22Rv1 (cell line): Measurements from ENCODE around the gene GPR89A.

Experiments
- ZFX ChIP-seq: fragments of 450-650 bp; IDR thresholded peaks from 2 replicates; pipeline ENCODE4 v1.6.1; 2017; ENCODE audit warnings: antibody characterized with exemption, borderline replicate concordance
- TF ChIP-seq, protein P1 (sequence below): fragments of 450-650 bp; IDR thresholded peaks from 2 replicates; pipeline ENCODE4 v1.5.1; 2017; ENCODE audit warnings: mild to moderate bottlenecking

DNA sequence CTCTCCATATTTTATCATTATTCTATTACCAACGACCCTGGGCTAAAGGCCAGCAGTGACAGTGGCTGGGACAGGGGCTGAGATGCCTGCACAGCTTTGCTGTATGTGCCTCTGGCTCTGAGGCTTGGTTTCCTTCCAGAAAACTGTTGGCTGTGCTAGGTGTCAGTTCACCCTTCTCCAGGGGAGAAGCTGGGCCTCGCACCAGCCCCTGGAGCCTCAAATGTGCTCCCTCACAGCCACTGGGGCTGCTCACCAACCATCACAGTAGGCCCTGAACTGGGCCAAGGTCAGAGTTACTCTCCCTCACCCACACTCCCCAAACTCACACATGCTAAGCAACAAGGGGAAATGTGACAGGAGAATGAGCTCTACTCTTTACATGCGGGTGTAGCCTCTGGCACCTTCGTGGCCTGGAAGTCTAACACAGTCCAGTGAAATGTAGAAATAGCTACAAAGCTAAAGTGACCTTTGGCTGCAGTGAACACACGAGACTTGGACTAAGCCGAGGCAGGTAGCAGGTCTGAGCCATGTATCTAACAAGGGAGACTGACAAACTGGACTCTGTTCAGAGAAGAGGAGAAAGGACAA lies 106.8 kb downstream of the GPR89A start:
- TF ChIP-seq, protein P1, sequence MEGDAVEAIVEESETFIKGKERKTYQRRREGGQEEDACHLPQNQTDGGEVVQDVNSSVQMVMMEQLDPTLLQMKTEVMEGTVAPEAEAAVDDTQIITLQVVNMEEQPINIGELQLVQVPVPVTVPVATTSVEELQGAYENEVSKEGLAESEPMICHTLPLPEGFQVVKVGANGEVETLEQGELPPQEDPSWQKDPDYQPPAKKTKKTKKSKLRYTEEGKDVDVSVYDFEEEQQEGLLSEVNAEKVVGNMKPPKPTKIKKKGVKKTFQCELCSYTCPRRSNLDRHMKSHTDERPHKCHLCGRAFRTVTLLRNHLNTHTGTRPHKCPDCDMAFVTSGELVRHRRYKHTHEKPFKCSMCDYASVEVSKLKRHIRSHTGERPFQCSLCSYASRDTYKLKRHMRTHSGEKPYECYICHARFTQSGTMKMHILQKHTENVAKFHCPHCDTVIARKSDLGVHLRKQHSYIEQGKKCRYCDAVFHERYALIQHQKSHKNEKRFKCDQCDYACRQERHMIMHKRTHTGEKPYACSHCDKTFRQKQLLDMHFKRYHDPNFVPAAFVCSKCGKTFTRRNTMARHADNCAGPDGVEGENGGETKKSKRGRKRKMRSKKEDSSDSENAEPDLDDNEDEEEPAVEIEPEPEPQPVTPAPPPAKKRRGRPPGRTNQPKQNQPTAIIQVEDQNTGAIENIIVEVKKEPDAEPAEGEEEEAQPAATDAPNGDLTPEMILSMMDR, result no peak
- TF ChIP-seq ZFX, result no peak
